ENCODE results near the gene PURA.

PURA gene

GRCh38 chr5:140110646-140110957 lies 3.3 kb upstream of the PURA start:
- no peak for ATAC-seq

GRCh38 chr5:140111011-140111858 lies 2.7 kb upstream of the PURA start:
- no peak for ATAC-seq

GRCh38 chr5:140111859-140112551 lies 1.9 kb upstream of the PURA start:
- ATAC-seq: no peak

- ATAC-seq: no peak
Observed at GRCh38 chr5:140112685-140113179, 1.2 kb upstream of the PURA start.

- ATAC-seq: no peak
Observed at GRCh38 chr5:140113180-140113698, 670 bp upstream of the PURA start.

- peak; percentile 8 to 9 for ATAC-seq
Observed at GRCh38 chr5:140114341-140115185, 654 bp downstream of the PURA start.

- ATAC-seq: no peak
Observed at GRCh38 chr5:140115186-140115500, 1.2 kb downstream of the PURA start.

GRCh38 chr5:140116716-140117115 lies 2.8 kb downstream of the PURA start:
- ATAC-seq: no peak

GRCh38 chr5:140117523-140117922 lies 3.6 kb downstream of the PURA start:
- no peak for ATAC-seq

GRCh38 chr5:140118302-140118936 lies 4.5 kb downstream of the PURA start:
- no peak for ATAC-seq

GRCh38 chr5:140125637-140126036 lies 11.7 kb downstream of the PURA start, which contains the start of gene IGIP:
TSS of gene IGIP (plus strand) at chr5:140125937. CDS start at chr5:140128477, 2,540 bp downstream.
- no peak for ATAC-seq

- ATAC-seq: no peak
Observed at GRCh38 chr5:140126315-140127012, 12.6 kb downstream of the PURA start.

- no peak for ATAC-seq
Observed at GRCh38 chr5:140128376-140128775, 14.5 kb downstream of the PURA start.

- ATAC-seq: no peak
Observed at GRCh38 chr5:140130949-140131733, 17.2 kb downstream of the PURA start.

GRCh38 chr5:140131967-140132409 lies 18.1 kb downstream of the PURA start:
- peak; percentile 82 to 88 for ATAC-seq

GRCh38 chr5:140133514-140134167 lies 19.7 kb downstream of the PURA start:
- ATAC-seq: no peak

- no peak for ATAC-seq
Observed at GRCh38 chr5:140134277-140134935, 20.5 kb downstream of the PURA start.

- ATAC-seq: no peak
Observed at GRCh38 chr5:140135127-140135526, 21.2 kb downstream of the PURA start.

GRCh38 chr5:140136624-140137023 lies 22.7 kb downstream of the PURA start:
- no peak for ATAC-seq

GRCh38 chr5:140140435-140140834 lies 26.5 kb downstream of the PURA start:
- no peak for ATAC-seq

All from activated CD4-positive, CD25-positive, alpha-beta regulatory T cell treated with anti-CD3 and anti-CD28 coated beads, Interleukin-2, amount 50 U/mL, for 24 hours (primary cell).